Measurements from ENCODE around the gene RHBDD1.

Gene RHBDD1

GRCh38 chr2:226965376-226965775, 129.5 kb downstream of the RHBDD1 start:
- H3K36me3 ChIP-seq (ENCODE audit: insufficient read depth, low read length), result no peaks in the 10 kb centered on the region
- no peak for TF ChIP-seq CTCF (conservative IDR thresholded peaks at IDR 0.05; ENCODE audit: low read length)
- TF ChIP-seq EZH2phosphoT487 (IDR thresholded peaks at IDR 0.05; ENCODE audit: borderline replicate concordance), result no peak
- H3K4me3 ChIP-seq (ENCODE audit: low read length, poor library complexity, severe bottlenecking), result no peak overlapping the region
- no peak overlapping the region for H2AFZ ChIP-seq (ENCODE audit: low read length)
- no peaks in the 10 kb centered on the region for H3F3A ChIP-seq (ENCODE audit: low read depth)
- no peaks in the 10 kb centered on the region for H3K9me3 ChIP-seq (ENCODE audit: insufficient read depth, low read depth, low read length)
- no peak overlapping the region for H3K4me2 ChIP-seq (ENCODE audit: low read depth, low read length, poor library complexity, severe bottlenecking)
- no peaks in the 10 kb centered on the region for H4K20me1 ChIP-seq (ENCODE audit: insufficient read depth, low read length, poor library complexity, severe bottlenecking)
- no peaks in the 10 kb centered on the region for H3K27me3 ChIP-seq (ENCODE audit: insufficient read depth, low read length, poor library complexity, severe bottlenecking)
- no peaks in the 10 kb centered on the region for H3K9me2 ChIP-seq (replicated peaks; ENCODE audit: low read depth, low read length)
- H3K4me1 ChIP-seq (ENCODE audit: insufficient read depth, low read length, poor library complexity, severe bottlenecking), result peaks cover 10% of the 10 kb centered on the region
- H3K79me2 ChIP-seq (ENCODE audit: insufficient read depth, low read length), result no peaks in the 10 kb centered on the region
- H3K9ac ChIP-seq (ENCODE audit: low read depth, low read length, poor library complexity, severe bottlenecking), result no peak overlapping the region

- Histone ChIP-seq H3K4me3 (ENCODE audit: low read length, poor library complexity, severe bottlenecking) (no peak overlapping the region), H3F3A (ENCODE audit: low read depth) (no peaks in the 10 kb centered on the region), H3K9me3 (ENCODE audit: insufficient read depth, low read depth, low read length) (no peaks in the 10 kb centered on the region), H3K9me2 (replicated peaks; ENCODE audit: low read depth, low read length) (no peaks in the 10 kb centered on the region), H3K36me3 (ENCODE audit: insufficient read depth, low read length) (no peaks in the 10 kb centered on the region), H4K20me1 (ENCODE audit: insufficient read depth, low read length, poor library complexity, severe bottlenecking) (no peaks in the 10 kb centered on the region), H3K4me2 (ENCODE audit: low read depth, low read length, poor library complexity, severe bottlenecking) (peak overlapping the region; percentile 23), H3K9ac (ENCODE audit: low read depth, low read length, poor library complexity, severe bottlenecking) (peak overlapping the region; percentile 18), H3K27me3 (ENCODE audit: insufficient read depth, low read length, poor library complexity, severe bottlenecking) (no peaks in the 10 kb centered on the region), H3K4me1 (ENCODE audit: insufficient read depth, low read length, poor library complexity, severe bottlenecking) (peaks cover 39% of the 10 kb centered on the region), H2AFZ (ENCODE audit: low read length) (no peak overlapping the region), H3K79me2 (ENCODE audit: insufficient read depth, low read length) (no peaks in the 10 kb centered on the region)
- no peak for TF ChIP-seq CTCF (conservative IDR thresholded peaks at IDR 0.05; ENCODE audit: low read length)
Observed at GRCh38 chr2:226969417-226970080, 133.7 kb downstream of the RHBDD1 start.

- Histone ChIP-seq H3K4me3 (ENCODE audit: low read length, poor library complexity, severe bottlenecking) (no peak overlapping the region), H3K4me2 (ENCODE audit: low read depth, low read length, poor library complexity, severe bottlenecking) (peak overlapping the region; percentile 23), H3F3A (ENCODE audit: low read depth) (no peaks in the 10 kb centered on the region), H2AFZ (ENCODE audit: low read length) (no peak overlapping the region), H3K79me2 (ENCODE audit: insufficient read depth, low read length) (no peaks in the 10 kb centered on the region), H3K36me3 (ENCODE audit: insufficient read depth, low read length) (no peaks in the 10 kb centered on the region), H3K9ac (ENCODE audit: low read depth, low read length, poor library complexity, severe bottlenecking) (peak overlapping the region; percentile 18), H3K27me3 (ENCODE audit: insufficient read depth, low read length, poor library complexity, severe bottlenecking) (no peaks in the 10 kb centered on the region), H3K9me2 (replicated peaks; ENCODE audit: low read depth, low read length) (no peaks in the 10 kb centered on the region), H3K4me1 (ENCODE audit: insufficient read depth, low read length, poor library complexity, severe bottlenecking) (peaks cover 42% of the 10 kb centered on the region), H3K9me3 (ENCODE audit: insufficient read depth, low read depth, low read length) (no peaks in the 10 kb centered on the region), H4K20me1 (ENCODE audit: insufficient read depth, low read length, poor library complexity, severe bottlenecking) (no peaks in the 10 kb centered on the region)
- TF ChIP-seq EZH2phosphoT487 (IDR thresholded peaks at IDR 0.05; ENCODE audit: borderline replicate concordance), result no peak
- no peak for TF ChIP-seq CTCF (conservative IDR thresholded peaks at IDR 0.05; ENCODE audit: low read length)
Observed at GRCh38 chr2:226970362-226970761, 134.5 kb downstream of the RHBDD1 start.
